ENCODE data around the gene KRTAP6-2.

KRTAP6-2 gene

DNA sequence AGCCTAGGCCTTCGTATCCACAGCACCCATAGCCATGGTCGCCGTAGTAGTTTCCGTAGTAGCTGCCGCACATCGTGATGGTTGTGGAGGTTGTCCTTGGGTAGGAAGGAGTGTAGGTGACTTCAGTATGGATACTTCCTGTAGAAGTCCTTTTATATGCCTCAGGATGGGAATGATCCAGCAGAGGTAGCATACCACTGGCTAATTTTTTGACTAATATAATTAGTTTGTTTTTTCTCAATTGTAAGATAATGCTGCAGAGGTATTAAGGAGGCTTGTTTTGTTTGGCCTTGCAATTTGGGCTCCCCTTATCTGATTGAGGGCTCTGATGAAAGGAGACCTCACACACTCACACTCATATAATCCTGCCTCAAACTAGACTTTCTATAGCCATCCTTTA, at the start of gene KRTAP6-2:
Gene KRTAP6-2, minus strand, starts transcription at position 101 of the 400 bp plus-strand sequence. Its CDS starts 28 bp downstream, at position 73.
- no peak for DNase-seq

DNA sequence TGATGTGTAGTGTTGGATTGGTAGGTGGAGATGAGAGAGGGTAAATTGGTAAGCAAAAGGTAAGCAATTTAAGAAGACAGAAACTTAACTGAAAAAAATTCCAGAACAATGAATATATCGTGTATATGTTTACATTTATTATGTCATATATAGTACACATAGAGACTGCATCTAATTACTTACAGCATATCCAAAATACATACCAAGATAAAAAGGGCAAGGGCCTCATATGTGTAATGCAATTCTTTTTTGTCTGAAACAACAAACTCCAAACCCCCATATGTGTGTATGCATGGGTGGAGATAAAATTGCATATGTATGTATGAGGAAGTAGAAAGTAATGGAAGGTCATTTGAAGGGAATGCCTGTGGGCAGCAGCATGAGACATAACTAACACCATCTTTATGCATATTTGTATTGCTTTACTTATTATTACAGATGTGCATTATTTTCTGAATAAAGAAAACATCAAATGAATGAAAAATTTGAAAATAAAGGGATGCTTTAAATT, 48.3 kb upstream of the KRTAP6-2 start:
- DNase-seq, result no peak

DNA sequence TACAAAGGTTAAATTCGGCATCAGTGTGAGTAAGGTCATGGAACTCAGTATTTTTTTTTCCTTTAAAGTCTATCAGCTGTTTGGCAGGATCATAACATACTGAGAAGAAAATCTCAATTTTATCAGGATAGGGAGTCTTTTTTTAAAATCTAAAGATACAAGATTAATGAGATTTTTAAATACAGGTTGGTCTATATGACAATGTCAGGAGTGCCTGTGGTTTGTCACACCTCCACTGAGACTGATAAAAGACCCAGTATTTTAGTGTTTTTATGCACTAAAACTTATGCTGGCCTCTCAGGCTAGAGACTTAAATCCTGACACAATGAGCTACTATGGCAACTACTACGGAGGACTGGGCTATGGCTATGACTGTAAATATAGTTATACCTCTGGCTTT, 43.9 kb upstream of the KRTAP6-2 start, which contains the start of gene KRTAP20-3:
Gene KRTAP20-3, plus strand, starts transcription at position 301 of the 400 bp plus-strand sequence.
- DNase-seq, result no peak

- no peak for DNase-seq
Observed at GRCh38 chr21:30638686-30639085, 40.0 kb upstream of the KRTAP6-2 start.

GRCh38 chr21:30634906-30635305, 36.2 kb upstream of the KRTAP6-2 start, which contains the start of gene KRTAP20-2:
KRTAP20-2 (plus strand) TSS chr21:30635206; CDS start chr21:30635264, 58 bp downstream.
- DNase-seq, result no peak

DNA sequence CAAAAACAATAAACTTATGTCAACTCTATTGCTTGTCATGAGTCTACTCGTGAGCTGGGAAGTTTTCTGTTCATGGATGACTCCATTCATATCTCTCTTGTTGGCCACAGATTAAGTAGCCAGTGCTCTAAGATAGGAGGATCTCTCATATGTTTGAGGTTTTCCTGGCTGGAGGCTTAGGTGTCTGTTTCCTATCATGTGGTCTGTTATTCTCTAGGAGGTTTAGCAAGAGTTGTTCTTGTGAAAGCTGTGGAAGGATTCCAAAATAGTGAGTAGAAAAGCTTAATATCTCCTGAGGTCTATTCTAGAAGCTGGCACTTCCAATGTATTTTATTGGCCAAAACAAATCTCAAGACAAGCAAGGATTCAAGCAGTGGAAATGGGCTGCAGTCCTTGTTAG, 30.5 kb upstream of the KRTAP6-2 start:
- DNase-seq, result no peak

GRCh38 chr21:30628109-30628508, 29.4 kb upstream of the KRTAP6-2 start:
- DNase-seq, result no peak

GRCh38 chr21:30625449-30626165, 26.9 kb upstream of the KRTAP6-2 start:
- no peak for DNase-seq

GRCh38 chr21:30623362-30623761, 24.7 kb upstream of the KRTAP6-2 start:
- no peak for DNase-seq

DNA sequence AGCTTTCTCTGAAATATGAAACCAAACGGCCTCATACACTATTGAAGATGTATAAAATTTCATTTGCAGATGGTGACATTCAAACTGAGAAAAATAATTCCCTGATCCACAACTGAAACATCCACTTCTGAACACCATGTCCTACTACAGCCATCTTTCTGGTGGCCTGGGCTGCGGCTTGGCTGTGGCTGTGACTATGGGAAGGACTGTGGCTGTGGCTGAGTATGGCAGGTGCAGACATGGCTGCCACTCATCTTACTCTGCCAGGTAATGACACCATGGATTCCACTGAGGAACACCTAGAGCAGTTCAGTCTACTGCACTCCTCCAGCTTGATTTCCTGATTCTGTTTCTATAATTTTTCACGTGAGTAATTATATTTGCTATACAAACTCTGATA, 21.8 kb upstream of the KRTAP6-2 start, which contains the start of gene KRTAP20-4:
Gene KRTAP20-4, plus strand, starts transcription at position 106 of the 400 bp plus-strand sequence.
- no peak for DNase-seq

- no peak for DNase-seq
Observed at GRCh38 chr21:30620080-30620479, 21.4 kb upstream of the KRTAP6-2 start.

- no peak for DNase-seq
Observed at GRCh38 chr21:30616125-30616524, 17.4 kb upstream of the KRTAP6-2 start, which contains the start of gene KRTAP20-1. KRTAP20-1 (plus strand) TSS chr21:30616425; CDS start chr21:30616455, 30 bp downstream.

DNA sequence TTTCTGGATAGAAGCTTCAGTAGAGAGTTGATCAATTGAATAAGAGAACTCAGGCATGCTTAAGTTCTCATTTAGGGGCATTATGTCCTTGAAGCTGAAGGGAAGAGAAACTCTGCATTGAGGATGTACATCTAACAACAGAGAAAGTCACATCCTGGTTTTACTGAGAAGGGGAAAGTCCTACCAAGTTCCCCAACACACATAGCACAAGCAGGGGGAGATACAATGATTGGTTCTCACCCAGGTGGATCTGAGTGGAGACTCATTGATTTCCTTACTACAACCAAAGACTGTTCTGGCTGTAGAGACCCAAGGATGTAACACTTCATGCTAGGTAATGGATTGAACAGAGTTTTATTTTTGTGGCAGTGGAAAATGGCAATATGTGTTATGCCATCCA, 16.5 kb upstream of the KRTAP6-2 start:
- no peak for DNase-seq

DNA sequence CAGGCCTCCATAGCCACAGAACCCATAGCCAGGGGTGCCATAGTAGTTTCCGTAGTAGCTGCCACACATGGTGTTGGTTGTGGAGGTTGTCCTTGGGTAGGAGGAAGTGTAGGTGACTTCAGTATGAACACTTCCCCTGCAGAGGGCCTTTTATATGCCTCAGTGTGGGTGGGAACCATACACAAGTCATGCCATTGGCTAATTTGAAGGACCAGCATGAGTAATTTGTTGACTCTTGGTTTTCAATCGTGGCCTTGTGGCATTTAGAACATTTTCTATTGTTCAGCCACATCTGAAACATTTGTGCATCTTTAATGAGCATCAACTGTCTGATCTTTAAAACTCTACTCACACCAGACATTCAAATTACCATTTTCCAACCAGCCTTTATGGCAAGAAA, 15.1 kb upstream of the KRTAP6-2 start, which contains the start of gene KRTAP6-1:
Gene KRTAP6-1, minus strand, starts transcription at position 95 of the 400 bp plus-strand sequence. Its CDS starts 26 bp downstream, at position 69.
- no peak for DNase-seq

GRCh38 chr21:30612132-30612531, 13.4 kb upstream of the KRTAP6-2 start:
- DNase-seq, result no peak

- no peak for DNase-seq
Observed at GRCh38 chr21:30605968-30606367, 7.3 kb upstream of the KRTAP6-2 start.

GRCh38 chr21:30600787-30601186, 2.1 kb upstream of the KRTAP6-2 start, which contains the start of gene KRTAP22-1:
KRTAP22-1 (plus strand) TSS chr21:30601087.
- DNase-seq, result no peak

DNA sequence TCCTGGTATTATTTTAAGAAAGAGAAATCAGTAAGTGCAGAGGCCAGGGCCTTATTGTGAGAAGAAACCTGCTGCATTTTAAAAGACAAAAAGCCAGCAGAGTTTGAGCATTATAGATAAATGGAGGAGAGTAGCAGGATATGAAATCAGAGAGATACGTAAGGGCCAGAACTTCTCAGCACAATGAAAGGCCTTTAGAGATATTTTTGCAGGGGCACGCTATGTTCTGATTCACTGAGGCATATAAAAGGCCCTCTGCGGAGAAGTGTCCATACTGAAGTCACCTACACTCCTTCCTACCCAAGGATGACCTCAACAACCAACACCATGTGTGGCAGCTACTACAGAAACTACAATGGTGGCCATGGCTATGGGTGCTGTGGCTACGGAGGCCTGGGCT, 6.6 kb downstream of the KRTAP6-2 start, which contains the start of gene KRTAP6-3:
Gene KRTAP6-3, plus strand, starts transcription at position 301 of the 400 bp plus-strand sequence. Its CDS starts 6 bp downstream, at position 307.
- DNase-seq, result no peak

DNA sequence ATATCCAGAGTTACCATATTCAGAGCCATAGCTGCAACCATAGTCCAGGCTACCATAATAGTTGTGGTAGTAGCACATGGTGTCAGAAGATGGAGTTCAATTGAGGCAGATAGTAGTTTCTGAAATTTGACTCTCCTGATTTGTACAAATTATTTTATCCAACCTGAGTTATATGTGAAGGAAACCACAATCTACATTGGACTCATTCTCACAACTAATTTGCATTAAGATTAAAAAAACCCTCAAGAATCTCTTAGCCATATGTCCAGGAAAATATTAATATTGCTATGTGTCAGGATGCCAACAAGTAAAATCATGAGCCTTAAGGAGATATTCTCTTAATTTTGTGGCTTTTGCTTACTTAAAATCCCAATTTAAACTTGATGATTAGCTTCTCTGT, 8.4 kb downstream of the KRTAP6-2 start, which contains the start of gene KRTAP22-2:
Gene KRTAP22-2, minus strand, starts transcription at position 101 of the 400 bp plus-strand sequence.
- no peak for DNase-seq

GRCh38 chr21:30582870-30583269, 15.8 kb downstream of the KRTAP6-2 start:
- DNase-seq, result no peak

- DNase-seq, result no peak
Observed at GRCh38 chr21:30580132-30580531, 18.6 kb downstream of the KRTAP6-2 start.

GRCh38 chr21:30579346-30579745, 19.4 kb downstream of the KRTAP6-2 start:
- DNase-seq, result no peak

DNA sequence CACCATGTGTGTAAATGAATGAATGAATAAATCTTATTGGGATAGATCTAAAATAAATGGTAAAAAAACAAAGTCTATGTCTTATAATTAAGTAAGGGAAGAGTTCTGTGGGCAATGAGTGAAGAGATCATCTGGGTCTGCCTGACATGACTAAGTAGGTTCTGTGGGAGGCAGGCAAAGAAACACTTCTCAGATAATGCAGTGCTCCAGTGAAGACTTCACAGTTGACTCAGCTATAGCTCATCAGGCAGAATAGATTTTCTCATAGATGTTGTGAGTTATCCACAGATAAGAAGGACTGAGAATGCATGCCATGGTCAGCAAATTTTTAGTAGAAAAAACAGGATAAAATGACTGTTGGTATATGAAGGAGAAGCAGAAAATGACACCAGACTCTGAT, 20.9 kb downstream of the KRTAP6-2 start:
- DNase-seq, result no peak

DNA sequence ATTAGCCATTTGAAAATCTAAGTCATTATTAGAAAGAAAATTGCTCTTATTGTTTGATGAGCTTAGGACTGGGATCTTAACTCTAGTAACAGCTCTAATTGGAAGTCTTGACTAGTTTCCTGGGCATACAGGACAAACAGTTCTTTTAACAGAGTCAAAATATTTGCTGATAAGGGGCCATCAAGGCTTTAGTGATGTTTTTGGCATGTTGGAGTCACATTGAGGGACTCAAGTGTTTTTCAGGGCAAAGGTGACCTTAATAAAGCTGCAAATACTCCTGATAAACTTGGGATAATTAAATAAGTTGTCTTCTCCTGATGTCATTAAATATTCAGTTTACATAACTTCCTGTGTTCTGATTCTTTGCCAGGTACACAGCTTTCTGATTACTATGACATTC, 31.1 kb downstream of the KRTAP6-2 start:
- DNase-seq, result no peak

All from NCI-H774 (cell line).